GM12801 (cell line): ENCODE measurements around the gene IQSEC3.

ENCODE experiments used
- TF ChIP-seq, protein P1 (sequence below): IDR thresholded peaks from one replicate; pipeline ENCODE4 v1.5.1; 2011; ENCODE audit warnings: control low read depth; ENCODE audit not compliant: insufficient read length; ENCODE audit errors: extremely low read depth

Gene IQSEC3

DNA sequence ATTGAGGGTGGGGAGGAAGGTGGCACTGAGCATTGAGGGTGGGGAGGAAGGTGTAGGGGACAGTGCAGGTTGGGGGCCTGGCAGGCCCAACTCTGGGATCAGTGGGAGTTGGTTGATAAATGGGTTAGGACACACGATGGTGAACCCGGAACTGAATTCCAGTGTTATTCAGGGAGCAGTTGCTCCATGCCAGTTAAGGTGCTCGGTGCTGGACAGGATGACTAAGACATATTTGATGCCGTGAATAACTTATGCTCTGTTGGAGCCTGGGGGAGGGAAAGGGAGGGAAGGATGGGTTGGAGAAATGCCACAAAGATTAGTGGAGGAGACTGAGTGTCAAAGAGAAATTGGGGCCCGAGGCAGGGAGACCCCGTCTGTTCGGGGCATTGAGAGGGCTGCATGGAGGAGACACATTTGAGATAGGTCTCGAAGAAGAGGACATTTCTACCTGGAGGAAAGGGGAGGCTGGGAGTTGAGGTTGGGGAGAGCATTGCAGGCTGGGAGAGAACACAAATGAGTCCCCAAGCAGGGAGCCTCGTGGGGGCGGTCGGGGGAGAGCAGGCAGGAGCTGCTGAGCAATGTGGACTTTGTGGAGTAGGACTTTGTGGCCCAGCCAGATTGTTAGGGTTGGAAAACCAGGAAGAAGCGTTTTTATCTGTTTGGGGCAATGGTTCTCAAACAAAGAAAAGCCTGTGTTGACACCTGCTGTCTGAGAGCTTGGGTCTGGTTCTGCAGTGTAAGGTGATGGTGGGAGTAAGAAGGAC is 65.3 kb downstream of the IQSEC3 start:
- TF ChIP-seq, protein P1, sequence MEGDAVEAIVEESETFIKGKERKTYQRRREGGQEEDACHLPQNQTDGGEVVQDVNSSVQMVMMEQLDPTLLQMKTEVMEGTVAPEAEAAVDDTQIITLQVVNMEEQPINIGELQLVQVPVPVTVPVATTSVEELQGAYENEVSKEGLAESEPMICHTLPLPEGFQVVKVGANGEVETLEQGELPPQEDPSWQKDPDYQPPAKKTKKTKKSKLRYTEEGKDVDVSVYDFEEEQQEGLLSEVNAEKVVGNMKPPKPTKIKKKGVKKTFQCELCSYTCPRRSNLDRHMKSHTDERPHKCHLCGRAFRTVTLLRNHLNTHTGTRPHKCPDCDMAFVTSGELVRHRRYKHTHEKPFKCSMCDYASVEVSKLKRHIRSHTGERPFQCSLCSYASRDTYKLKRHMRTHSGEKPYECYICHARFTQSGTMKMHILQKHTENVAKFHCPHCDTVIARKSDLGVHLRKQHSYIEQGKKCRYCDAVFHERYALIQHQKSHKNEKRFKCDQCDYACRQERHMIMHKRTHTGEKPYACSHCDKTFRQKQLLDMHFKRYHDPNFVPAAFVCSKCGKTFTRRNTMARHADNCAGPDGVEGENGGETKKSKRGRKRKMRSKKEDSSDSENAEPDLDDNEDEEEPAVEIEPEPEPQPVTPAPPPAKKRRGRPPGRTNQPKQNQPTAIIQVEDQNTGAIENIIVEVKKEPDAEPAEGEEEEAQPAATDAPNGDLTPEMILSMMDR: no peak

DNA sequence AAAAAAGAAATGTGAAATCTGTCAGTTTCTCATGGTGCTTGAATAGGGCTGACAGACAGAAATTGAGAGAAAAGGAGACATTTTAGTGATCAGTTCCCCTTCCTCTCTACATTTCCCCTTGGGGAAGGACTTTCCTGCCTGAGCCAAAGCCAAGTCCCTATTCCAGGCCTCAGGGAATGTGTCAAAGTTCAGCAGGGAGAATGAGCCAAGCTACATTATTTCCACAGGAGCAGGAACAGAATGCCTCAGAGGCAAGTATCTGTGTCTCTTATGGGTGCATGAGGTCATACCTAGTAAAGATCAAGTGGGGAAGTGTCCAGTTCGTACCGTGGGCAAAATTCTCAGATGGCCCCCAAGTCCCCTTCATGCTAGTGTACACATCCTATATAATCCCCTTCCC is 68.6 kb downstream of the IQSEC3 start:
- TF ChIP-seq, protein P1: no peak

DNA sequence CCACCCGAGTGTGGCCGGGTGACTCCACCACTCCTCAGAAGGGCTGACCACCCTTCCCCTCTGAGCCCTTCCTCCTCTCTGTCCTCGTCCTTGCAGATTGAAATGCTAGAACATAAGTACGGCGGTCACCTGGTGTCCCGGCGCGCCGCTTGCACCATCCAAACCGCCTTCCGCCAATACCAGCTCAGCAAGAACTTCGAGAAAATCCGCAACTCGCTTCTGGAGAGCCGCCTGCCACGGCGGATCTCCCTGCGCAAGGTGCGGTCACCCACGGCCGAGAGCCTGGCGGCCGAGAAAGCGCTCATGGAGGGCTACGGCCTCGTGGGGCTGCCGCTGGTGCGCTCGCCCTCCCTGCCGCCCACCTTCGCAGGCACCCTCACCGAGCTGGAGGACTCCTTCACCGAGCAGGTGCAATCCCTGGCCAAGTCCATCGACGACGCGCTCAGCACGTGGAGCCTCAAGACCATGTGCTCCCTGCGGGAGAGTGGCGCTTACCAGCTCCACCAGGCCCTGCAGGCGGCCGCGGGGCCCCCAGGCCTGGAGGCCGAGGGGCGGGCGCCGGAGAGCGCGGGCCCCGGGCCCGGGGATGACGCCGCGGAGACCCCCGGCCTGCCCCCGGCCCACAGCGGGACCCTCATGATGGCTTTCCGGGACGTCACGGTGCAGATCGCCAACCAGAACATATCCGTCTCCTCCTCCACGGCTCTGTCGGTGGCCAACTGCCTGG is 71.8 kb downstream of the IQSEC3 start:
- TF ChIP-seq, protein P1: no peak

DNA sequence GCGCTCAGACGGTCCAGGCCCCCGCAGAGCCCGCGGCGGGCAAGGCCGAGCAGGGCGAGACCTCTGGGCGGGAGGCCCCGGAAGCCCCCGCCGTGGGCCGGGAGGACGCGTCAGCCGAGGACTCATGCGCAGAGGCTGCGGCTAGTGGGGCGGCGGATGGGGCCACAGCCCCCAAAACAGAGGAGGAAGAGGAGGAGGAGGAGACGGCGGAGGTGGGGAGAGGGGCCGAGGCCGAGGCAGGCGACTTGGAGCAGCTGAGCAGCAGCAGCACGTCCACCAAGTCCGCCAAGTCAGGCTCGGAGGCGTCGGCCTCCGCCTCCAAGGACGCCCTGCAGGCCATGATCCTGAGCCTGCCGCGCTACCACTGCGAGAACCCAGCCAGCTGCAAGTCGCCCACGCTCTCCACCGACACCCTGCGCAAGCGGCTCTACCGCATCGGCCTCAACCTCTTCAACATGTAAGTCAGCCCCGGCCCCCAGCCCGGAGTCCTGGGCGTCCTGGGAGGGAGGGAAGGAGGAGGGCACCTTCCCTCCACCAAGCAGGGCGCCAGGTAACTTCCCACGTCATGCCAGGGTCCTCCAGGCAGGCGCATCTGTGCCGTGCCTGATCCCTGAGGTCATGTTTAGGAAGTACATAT is 72.4 kb downstream of the IQSEC3 start:
- TF ChIP-seq, protein P1: no peak

DNA sequence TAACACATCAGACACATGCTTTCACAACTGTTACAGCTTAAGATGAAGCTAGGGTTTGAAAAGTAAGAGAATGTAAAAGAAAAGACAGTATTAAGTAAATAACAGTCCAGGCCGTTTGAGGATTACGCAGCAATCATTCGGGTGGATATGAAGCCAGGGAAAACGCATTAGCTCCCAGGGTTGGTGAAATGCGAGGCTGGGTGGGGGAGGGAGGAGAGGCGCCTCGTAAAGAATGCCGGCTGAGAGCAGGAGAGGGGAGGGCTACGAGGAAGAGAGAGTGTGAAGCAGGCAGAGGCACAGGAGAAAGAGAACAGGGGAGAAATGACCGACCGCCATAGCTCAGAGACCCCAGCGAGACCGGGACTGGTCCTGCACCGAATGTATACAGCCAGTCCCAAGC is 73.0 kb downstream of the IQSEC3 start:
- TF ChIP-seq, protein P1: no peak

DNA sequence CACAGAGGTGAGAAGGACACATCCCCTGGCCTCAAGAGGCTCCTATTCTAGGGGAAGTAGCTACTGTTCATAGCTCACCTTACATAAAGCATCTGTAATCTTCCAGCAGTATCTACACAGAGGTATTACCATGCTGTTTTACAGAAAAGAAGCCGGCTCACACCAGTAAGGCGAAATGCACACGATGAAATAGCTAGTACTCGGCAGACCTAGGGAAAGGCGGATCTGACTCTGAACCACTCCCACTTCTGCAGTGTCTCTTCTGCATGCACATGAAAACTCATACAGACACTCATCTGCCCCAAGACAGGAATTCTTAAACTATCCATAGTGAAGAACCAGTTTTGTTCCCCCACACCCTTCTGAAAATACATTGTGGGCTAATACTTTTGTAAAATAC is 73.6 kb downstream of the IQSEC3 start:
- TF ChIP-seq, protein P1: no peak

DNA sequence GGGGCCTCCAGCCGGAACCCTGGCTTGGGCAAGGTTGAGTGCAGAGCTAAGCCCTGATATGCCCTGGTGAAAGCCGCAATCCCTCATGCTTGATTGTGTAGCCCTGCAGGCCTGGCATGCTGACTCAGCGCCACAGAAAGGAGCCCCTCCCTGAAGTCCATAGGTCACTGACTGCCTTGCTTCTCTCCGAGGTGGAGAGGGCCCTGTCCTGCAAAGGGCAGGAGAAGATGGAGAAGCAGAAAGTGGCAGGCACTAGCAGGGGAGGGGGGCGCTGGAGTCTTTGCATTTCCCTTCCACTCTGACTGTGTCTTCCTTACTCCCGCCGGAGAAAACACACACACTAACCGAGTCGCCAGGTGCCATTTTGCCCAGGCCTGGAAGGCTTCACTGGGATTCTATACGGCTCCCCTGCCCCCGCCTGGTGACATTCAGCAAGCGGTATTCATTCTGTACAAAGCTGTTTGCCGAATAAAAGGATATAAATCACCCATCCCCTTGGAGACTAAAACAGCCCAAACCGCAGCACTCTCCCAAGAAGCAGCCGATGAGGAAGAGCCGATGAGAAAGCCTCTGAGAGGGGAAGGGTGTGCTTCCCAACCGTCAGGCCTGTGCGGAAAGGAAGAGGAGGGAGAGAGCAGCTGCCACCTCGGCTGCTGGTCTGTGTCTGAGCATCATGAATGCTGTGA is 77.5 kb downstream of the IQSEC3 start:
- TF ChIP-seq, protein P1: no peak
